HG03060 (cell line): ENCODE data around the gene TNNI2.
"Not testable (repeated sequence)": the region's sequence is repeated elsewhere in the genome, so short reads cannot be mapped to it uniquely, and the experiment has no call there.

ENCODE experiments used
- ATAC-seq: cut with Tn5 transposase; IDR thresholded peaks from one replicate; pipeline ENCODE4 v1.9.1; 2021; ENCODE audit warnings: low read depth, moderate number of reproducible peaks; ENCODE audit not compliant: unreplicated experiment

TNNI2 gene

DNA sequence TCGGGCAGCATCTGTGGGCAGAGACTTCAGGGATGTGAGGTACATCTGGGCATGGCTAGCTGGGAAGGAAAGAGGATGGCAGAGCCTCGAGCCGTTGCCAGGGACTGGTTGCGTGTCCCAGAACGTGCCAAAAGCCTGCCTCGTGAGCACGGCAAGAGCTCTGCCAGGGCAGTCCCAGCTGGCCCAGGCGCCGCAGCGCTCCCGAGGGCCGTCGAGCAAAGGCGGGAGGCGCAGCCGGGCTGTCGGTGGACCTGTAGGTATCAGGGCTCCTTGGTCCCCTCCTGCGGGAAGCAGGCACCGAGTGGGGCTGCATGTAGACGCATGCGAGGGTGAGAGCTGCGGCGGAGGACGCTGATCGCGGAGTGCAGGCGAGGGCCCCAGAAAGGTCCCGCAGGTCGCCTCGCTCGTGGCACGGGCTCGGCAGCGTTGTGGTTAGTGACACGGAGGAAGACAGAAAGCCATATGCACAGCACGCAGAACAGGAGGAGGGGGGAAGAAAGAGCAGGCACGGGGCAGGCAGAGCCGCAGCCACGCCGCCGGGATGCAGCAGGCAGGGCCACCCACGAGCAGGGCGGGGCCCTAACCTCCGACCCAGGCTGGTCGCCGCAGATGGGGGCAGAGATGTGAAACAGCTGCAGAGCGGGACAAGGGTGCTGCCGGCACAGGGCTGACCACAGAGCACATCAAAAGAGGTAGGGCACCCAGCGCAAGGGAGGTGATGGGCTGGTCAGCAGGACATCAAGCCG is 32.1 kb downstream of the TNNI2 start:
- ATAC-seq = no peak

GRCh38 chr11:1871531-1871930 is 32.8 kb downstream of the TNNI2 start:
- no peak for ATAC-seq

DNA sequence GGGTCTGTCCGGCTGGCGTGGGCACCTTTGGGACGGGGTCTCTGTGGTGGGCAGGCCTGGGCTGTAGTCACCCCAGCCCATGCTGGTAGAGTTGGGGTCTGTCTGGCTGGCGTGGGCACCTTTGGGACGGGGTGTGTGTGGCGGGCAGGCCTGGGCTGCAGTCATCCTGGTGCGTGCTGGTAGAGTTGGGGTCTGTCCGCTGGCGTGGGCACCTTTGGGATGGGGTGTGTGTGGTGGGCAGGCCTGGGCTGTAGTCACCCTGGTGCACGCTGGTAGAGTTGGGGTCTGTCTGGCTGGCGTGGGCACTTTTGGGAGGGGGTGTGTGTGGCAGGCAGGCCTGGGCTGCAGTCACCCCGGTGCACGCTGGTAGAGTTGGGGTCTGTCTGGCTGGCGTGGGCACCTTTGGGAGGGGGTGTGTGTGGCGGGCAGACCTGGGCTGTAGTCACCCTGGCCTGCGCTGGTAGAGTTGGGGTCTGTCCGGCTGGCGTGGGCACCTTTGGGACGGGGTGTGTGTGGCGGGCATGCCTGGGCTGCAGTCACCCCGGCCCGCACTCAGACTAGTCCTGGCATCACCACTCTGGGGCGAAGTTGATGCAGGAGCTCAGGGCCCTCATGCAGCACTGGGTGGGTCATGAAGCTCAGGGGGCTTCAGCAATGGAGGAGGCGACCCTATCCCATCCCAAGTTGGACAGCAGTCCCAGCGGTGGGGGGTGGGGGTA is 33.6 kb downstream of the TNNI2 start:
- ATAC-seq = no peak

- no peak for ATAC-seq
Measured at GRCh38 chr11:1873048-1873812, 34.4 kb downstream of the TNNI2 start.

- ATAC-seq = not testable (repeated sequence)
Measured at GRCh38 chr11:1873813-1874150, 35.0 kb downstream of the TNNI2 start.

GRCh38 chr11:1874441-1875092 is 35.8 kb downstream of the TNNI2 start:
- not testable (repeated sequence) for ATAC-seq

GRCh38 chr11:1875093-1875850 is 36.5 kb downstream of the TNNI2 start:
- no peak for ATAC-seq

- not testable (repeated sequence) for ATAC-seq
Measured at GRCh38 chr11:1875851-1876301, 37.1 kb downstream of the TNNI2 start.

GRCh38 chr11:1876361-1877063 is 37.7 kb downstream of the TNNI2 start:
- no peak for ATAC-seq

- no peak for ATAC-seq
Measured at GRCh38 chr11:1877211-1878136, 38.7 kb downstream of the TNNI2 start.

GRCh38 chr11:1878137-1879031 is 39.6 kb downstream of the TNNI2 start:
- no peak for ATAC-seq

- ATAC-seq = no peak
Measured at GRCh38 chr11:1879342-1879940, 40.7 kb downstream of the TNNI2 start.

DNA sequence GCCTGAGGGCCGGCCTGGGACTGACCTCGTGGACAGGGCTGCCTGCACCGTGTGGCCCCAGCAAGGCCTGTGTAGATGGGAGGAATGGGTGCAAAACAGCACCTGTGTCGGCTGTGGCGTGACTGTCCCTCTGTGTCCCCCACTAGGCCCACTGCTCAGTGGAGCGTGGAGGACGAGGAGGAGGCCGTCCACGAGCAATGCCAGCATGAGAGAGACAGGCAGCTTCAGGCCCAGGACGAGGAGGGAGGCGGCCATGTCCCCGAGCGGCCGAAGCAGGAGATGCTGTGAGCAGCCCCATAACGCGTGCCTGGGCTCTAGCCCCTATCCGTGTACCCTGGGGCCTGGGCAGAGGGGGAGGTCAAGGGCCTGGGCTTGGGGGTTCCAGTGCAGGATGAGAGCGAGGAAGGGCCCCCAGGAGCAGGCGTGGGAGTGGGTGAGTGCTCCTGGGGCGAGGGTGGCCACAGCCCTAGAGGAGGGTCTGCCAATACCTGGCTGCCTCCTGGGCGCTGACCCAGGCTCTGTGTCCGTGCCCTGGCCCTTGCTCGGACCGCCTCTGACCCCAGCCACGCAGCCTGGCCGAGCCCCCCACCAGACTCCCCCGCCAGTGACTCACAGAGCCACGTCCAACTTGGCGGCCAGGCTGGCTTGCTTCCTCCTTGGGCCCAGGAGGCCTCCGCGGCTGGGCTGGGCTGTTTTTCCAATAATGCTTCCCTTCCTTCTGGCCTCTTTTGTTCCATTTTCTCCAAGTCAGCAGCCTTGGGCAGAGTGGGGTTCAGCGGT is 41.4 kb downstream of the TNNI2 start:
- no peak for ATAC-seq

GRCh38 chr11:1880746-1881441 is 42.1 kb downstream of the TNNI2 start:
- ATAC-seq = no peak

- ATAC-seq = no peak
Measured at GRCh38 chr11:1881442-1882264, 42.9 kb downstream of the TNNI2 start.
